GM21367 (cell line): Measurements from ENCODE around the gene ENOX1.

Experiments
- ATAC-seq: cut with Tn5 transposase; IDR thresholded peaks from one replicate; pipeline ENCODE4 v1.9.1; 2021; ENCODE audit not compliant: unreplicated experiment

The ENOX1 gene

DNA sequence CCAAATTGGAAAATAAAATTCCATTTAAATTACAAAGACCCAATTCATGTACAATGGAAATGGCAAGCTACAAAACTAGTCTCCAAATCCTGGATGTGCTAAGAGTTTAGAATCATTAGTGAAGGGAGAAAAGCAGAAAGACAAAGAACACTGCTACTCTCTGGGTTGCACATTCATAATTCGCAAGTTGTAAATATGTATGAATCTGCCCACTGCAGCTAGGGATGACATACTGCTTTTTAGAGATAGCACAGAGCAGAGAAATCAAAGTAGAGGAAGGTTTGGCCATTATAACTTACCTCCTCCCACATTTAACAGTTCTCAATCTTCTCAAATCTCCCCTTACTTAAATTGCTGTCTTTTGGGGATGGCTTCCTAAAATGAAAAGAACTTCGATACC, 231.1 kb downstream of the ENOX1 start:
- ATAC-seq, result no peak

DNA sequence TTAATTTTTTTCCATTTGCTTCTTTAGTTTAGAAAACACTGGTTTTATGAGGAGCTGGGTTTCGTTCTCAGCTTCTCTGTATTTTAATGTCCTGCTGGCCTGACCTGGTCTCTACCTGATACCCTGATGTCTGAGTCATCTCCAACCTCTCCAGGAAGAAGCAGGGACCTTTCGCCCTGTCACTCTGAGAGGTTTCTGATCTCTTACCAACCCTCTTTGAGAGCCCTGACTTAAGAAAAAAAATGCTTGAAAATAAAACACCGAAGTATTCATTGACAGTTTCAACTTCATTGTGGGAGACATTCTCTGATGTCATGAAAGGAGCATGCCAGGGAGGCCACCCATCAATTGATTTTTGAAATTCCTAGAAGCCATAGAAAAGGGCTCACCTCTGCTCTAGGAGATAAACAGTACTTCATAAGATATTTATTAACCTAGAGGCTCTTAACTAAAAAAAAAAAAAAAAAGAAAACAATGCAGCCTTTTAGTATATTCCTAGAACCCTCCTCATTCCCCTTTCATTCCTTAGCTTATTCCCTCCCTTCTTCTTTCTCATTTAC, 234.8 kb downstream of the ENOX1 start:
- ATAC-seq, result no peak

DNA sequence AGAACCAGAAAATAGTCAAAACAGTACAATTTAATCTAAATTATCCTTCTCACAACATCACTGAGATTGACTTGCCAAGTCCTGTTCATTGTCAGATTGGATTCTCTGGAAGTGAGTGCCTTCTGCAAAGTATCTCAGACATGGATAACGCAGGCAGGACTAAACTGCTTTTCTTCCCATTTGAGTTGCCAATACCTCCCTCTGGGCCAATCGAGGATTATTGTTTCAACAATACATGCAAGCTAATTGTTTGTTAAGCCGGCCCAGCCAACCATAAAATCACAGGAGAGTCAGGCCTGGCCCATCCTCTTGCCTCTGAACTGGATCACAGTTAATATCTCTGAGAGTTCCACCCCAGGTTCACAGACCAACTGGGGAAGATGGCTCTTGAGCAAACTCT, 240.0 kb downstream of the ENOX1 start:
- ATAC-seq, result no peak

DNA sequence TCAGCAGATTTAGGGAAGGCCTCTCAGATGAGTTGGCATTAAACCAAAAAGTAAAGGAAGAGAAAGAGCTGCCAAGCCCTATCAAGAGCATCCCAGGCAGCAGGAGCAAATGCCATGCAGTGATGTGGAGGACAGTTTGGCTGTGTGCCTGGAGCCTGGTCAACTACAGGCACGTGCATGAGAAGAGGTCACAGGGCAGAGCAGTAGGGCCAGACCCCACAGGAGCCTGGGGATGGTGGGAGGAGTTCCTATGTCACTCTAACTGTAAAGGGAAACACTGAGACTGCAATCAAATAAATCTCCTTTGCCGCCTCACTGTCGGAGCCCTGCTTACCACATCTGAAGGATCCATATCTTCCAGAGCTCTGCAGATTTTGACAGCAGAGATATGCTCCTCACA, 240.5 kb downstream of the ENOX1 start:
- ATAC-seq, result no peak

DNA sequence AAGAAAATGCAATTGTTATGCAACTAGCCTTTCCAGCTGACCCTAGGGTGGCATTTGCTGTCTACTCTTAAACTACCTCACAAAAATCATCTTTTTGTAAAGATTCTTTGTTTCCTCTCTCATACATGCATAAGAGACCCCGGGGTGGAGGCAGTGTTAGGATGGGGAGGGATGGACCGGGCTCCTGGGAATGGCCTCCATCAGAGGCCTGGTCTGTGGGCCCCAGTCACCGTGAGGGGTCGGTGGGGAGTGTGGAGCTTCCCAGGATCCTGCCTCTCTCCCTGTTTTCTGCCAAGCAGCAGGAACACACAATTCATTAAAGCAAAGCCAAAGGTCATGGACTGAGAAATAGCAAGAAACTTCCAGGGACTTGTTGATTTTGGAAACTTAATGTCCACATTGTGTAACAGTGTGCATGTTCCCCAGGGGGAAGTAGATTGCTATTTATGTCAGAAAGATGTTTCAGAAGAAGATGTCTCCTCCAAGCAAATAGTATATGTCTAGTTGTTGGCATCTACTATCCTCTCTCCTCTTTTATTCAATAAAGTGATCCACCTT, 241.4 kb downstream of the ENOX1 start:
- ATAC-seq, result no peak

DNA sequence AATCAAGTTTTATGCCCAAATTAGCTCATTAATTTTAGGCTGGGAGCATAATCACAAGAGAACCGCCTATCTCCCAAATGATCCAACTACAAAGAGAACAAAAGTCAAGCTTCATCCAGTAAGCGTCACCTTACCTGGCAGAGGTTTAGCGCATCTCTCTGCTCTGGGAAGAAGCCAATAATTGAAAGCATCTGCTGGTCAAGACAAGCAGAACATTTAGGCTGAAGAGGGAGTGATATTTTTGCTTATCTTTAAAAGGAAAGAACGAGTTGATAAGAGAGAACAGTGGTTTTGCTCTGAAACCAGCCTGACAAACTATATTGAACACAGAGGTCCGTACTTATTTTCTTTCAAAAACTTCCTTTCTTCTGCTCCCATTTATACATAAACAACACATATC, 242.1 kb downstream of the ENOX1 start:
- ATAC-seq, result no peak

DNA sequence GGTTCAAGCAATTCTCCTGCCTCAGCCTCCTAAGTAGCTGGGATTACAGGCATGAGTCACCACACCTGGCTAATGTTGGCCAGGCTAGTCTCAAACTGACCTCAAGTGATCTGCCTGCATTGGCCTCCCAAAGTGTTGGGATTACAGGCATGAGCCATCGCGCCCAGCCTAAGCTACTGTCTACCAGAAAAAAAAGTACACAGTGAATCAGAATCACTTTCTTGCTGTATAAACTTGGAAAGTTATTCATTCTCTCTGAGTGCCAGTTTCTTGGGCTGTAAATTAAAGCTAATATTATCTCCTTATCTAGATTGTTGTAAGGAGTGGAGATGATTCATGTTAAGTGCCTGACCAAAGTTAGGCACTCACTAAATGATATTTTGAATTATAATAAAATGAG, 242.8 kb downstream of the ENOX1 start:
- no peak for ATAC-seq

DNA sequence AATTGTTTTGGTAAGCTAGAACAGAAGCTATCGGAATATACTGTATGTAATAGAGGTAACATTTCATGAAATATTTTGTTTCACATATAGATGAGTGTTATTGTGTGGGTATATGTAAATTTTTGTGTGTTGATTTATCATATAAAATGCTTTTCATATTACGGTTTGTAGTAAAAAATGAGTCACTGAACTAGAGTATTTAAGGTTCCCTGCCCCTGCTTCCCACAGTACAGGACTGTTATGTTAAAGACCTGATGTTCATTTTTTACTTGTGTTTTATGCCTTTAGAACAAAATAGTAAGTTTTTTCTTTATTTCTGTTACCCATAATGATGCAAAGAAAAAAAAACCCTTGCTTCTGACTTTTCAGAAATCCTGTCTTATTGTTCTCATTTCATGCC, 243.4 kb downstream of the ENOX1 start:
- no peak for ATAC-seq

DNA sequence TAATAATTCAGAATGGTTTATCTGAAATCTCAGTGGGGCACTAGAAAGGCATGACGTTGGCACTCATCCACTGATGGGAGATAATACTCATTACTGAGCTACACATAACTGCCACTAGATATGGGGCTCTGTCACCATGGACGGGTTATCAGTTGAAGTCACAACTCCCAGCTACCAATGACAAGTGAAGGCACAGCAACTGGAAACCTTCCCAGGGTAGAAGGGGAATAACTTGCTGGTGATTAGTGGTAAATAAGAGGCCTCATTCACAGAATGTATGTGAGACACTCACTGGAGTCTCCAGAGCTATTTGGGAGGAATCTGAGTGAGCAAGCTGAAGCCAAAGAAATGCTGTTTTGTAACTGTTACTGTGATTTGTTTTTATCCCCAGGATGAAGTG, 249.6 kb downstream of the ENOX1 start:
- ATAC-seq, result no peak

DNA sequence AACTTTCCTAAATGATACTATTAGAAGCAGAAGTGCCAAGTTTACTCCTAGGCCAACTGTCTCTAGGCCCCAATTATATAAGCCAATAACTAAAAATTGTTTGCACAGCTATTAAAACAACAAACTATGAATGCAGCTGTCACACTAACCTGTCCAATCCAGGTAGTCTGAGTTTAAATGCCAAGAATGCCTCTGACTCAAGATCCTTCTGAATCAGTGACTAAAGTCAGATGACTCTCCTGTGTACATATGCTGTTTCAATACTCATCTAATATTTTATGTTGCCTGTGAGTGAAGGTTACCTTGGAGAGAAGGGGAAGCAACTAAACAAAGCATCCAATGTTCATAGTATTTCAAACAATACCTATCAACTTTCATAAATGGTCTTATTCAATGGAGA, 257.0 kb downstream of the ENOX1 start:
- ATAC-seq, result no peak

DNA sequence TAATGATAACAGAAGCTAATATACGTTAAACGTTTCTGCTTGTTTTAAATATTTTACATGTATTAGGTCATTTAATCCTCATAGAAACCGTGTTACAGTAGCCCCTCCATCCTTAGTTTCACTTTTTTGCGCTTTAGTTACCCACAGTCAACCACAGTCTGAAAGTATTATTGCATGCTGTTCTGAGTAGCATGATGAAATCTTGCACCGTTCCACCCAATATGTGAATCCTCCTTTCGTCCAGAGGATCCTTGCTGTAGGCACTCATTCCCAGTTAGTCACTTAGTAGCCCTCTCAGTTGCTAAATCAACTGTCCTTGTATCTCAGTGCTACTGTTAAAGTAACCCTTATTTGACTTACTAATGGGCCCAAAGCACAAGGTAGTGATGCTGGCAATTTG, 257.8 kb downstream of the ENOX1 start:
- no peak for ATAC-seq

DNA sequence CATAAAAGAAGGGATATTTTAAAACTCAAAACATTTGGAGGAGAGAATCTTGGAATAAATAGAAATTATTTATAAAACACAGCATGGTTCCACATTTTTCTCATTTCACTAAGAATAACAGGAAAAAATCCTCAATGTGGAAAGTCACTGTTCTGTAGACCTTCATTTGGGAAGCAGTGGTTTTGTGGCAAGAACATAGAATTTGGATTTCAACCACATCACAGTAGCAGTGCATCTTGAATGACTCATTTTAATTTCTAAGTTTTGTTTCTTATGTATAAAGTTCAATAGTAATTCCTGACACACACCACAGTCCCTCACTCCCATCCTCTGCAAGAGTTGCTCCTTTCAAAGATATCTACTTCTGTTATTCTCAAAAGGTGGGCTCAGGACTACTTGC, 264.0 kb downstream of the ENOX1 start:
- no peak for ATAC-seq

DNA sequence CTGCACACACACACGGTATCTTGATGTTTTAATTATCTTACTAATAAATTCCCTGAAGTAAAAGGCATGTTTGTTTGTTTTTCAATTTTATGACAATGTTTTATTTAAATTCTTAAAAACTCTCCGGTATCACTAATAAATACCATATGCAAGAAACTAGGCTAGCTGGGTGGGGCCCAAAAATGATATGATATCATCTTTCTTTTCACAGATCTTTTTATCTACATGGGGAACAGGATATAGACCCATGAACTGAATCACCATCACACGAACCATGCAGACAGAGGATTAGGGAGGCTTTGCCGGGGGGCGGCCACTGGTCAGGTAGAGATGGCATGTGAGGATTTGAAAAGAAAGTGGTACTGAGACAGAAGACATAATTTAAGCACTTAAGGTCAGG, 266.4 kb downstream of the ENOX1 start:
- no peak for ATAC-seq

DNA sequence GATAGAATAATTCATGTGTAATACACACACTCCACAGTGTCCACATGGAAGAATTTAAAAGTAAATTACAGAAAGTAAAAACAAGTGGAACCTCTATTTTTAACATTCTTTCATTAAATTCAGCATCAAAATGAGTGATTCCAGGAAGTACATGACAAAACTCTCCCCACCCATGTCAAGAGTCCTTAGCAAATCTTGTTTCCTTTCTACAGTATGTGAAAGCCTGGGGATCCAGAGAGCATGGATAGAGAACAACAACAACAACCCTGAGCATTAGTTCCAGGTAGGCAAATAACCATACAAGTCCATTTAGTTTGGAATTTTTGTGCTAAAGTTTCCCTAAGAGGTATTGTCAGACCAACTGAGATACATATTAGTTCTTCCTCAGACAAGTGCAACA, 267.9 kb downstream of the ENOX1 start:
- no peak for ATAC-seq

DNA sequence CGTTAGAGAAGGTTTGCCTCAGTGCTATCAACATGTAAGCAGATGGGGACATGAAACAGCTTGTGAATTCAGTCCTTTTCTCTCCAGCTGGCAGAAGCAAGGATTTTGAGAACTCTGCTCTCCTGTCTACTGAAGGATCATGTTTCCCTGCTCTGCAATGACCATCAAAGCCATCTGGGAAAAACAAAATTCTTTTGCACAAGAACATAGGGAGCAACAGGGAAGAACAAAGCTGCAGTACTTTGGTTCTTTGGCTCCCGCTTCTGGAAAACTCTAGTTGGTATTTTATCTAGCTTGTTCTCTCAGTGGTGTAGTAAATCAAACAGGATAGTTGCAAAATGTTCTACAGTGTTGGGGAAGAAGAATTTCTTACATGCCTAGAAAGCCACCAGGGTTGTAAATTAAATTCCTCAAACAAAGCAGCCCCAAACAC, 270.4 kb downstream of the ENOX1 start:
- ATAC-seq, result no peak

DNA sequence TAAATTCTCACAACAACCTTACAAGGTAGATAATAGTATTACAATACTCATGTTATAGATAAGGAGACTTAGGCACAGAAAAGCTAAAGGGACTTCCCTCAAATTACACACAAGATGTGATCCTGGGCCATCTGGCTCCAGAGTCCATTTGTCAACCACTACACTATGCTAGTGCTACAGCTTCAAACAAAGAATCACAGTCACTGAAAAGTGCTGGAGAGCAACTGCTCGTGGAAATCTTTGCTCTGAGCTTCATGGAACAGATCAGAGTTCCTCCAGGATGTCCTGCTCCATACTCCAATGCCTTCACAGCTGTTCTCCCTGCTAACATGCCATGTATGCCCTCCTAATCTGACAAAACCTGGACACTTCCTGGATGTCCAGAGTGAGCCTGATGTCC, 271.2 kb downstream of the ENOX1 start:
- no peak for ATAC-seq

DNA sequence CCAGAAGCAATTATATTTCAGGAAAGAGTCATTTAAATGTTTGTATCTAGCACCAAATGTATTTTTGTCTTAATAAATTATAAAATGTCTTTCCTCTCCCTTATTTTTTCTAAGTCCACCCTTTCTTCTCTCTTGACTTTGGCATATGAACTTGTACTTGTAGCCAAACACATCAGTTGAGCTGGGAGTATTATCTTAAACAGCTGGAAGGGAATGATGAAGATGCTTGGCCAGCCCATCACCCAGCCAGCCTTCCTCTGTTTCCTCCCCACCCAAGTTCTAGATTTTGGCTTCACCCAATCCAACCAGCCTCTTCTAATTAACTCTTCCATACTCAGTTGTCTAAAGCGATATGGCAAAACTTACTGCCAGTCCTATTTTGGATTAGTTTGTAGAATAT, 272.5 kb downstream of the ENOX1 start:
- no peak for ATAC-seq

DNA sequence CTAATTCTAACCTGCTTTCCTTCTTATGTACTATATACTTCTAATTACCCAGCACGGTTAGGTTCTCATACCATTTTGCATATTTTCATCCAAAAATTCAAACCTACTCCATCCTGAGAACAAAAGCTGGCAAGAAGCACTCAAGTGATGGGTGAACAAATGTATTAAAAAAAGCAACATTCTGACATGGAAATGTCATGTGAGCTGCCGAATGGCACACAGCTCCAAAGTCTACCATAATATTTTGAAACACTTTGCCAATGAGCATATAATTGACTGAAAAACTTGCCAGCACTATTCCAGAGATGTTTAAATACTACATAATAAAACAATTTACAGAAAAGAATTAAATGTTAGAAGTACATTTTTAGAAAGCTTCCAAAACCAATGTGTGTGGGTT, 274.6 kb downstream of the ENOX1 start:
- ATAC-seq, result no peak

DNA sequence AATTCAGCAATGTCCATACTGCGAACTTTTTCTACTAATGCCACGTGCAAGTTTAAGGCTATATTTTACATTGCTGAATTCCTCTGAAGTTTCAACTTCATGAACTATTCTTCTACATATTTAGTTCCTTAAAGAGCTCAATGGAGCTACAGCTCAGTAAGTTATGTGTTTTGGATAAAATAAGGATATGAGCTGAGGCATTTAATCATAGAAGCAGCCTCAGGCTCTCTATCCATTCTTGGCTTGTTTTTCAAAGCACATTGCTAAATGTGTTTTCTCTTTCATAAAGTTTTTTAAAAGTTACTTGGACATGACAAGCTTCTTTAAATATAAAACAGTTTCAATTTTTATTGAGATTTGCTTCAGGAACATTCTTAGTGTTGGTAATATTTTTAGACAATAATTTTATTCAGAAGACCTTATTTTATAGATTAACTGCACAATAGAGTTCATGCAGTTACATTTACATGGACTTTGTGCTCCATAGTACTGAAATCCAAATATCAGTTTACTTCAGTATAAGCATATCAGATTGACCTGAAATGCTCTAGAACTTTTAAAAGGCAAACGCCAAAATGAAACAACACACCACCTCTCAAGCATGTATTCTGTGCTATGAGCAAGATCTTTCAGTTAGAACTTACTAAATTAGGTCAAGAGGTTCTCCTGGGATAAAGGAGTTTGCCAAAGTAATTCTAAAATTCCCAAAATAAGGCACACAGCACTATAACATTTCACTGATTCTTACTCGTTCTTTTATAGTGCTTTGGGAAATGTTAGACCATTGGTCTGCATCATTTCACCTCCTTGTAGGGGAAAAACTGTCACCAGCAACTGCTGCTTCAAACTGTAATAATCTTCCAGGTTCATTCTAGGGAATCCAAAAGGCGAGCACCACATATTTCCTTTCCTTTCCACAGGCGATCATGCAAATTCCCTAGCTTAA, 275.5 kb downstream of the ENOX1 start:
- ATAC-seq, result no peak

DNA sequence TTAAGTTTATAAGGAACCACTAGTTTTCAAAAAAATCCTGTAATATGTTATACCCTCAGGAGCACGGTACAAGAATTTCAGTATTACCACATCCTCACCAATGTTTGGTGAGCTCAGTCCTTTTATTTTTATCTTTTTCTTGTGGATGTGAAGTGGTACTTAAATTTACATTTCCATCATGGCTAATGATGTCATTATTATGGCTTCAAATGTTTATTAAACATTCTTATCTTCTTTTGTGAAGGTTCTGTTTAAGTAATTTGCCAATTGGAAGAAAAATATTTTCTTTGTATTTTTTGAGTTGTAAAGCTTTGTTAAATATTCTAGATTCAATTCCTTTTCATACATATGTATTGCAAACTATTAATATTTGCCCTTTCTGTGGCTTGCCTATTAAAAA, 291.0 kb downstream of the ENOX1 start:
- ATAC-seq, result no peak

DNA sequence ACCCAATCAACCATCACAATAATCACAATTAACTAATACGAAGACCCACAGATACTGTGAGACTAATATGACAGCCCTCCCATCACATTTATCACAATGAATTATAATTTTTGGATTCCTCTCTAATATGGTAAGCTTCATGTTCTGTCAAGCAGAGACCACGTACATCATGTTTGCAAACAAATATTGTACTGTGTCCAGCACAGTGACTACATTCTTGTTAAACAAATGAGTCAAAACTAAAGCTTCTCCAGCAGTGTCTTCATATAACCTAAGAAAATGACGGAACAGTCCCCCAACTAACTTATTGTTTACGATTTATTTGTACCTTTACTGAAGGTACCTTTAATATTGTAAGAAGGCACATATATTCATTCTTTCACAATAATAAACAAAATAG, 292.6 kb downstream of the ENOX1 start:
- no peak for ATAC-seq

DNA sequence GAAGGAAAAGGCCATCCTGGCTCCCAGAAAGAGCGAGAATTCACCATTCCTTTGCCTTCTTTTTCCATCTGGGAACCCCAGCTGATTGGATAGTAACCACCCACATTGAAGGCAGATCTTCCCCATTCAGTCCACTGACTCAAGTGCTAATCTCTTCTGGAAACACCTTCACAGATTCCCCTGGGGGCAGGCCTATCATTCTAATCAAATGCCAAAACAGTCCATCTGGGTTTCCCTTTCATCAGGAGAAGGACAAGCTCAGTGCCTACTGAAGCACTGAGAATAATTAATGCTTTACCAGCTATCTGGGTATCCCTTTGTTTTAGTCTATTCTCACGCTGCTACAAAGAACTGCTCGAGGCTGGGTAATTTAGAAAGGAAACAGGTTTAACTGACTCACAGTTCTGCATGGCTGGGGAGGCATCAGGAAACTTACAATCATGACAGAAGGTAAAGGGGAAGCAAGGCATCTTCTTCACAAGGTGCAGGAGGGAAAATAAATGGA, 293.2 kb downstream of the ENOX1 start:
- no peak for ATAC-seq
